ENCODE data around the gene RCL1. TPM values are rescaled to one million over a fixed set of nuclear protein-coding genes. Genes with fewer than 3 reads are reported as not detected.

RCL1 gene
- polyA plus RNA-seq, 1 of the 3 experiments (the other 2 are of a cell fraction), result 18.4 TPM

GRCh38 chr9:4862506-4863250 is 69.9 kb downstream of the RCL1 start:
- Histone ChIP-seq H3K9ac (no peak overlapping the region), H3K27me3 (ENCODE audit: insufficient read depth) (no peaks in the 10 kb centered on the region), H3K4me2 (no peak overlapping the region), H3K9me3 (no peaks in the 10 kb centered on the region), H3K36me3 (replicated peaks in 1 of 2; ENCODE audit: control insufficient read depth in 1 of 2, insufficient read depth in 2 of 2, low read length in 1 of 2) (peaks cover 7 to 26% of the 10 kb centered on the region in 2 experiments), H3F3A (replicated peaks; ENCODE audit: insufficient read depth) (peaks cover 4% of the 10 kb centered on the region), H3K27ac (ENCODE audit: low read depth in 2 of 2, low read length in 1 of 2) (no peak overlapping the region), H3K79me2 (ENCODE audit: insufficient read depth) (peaks cover 5% of the 10 kb centered on the region; the same call in 1 of the 2 replicates), H3K9me2 (no peaks in the 10 kb centered on the region), H3K4me1 (ENCODE audit: control insufficient read depth in 1 of 2, insufficient read depth in 2 of 2, low read depth in 1 of 2, low read length in 1 of 2) (peaks cover 0 to 4% of the 10 kb centered on the region in 2 experiments; a peak in 2 of 4 replicates), H3K4me3 (ENCODE audit: low read depth in 2 of 2, low read length in 1 of 2) (no peak overlapping the region), H4K20me1 (ENCODE audit: insufficient read depth) (no peaks in the 10 kb centered on the region), H2AFZ (ENCODE audit: low read depth) (no peak overlapping the region)
- WGBS (ENCODE audit: low lambda C conversion rate), result 97% methylated on average over 6 of the region's 6 CpGs
- DNase-seq, result no peak
- no peak for TF ChIP-seq YY1 (IDR thresholded peaks at IDR 0.05; ENCODE audit: low read depth)
- TF ChIP-seq USF2 (IDR thresholded peaks at IDR 0.05; ENCODE audit: borderline replicate concordance, low read depth, low read length), result no peak
- TF ChIP-seq TCF12 (IDR thresholded peaks at IDR 0.05), result no peak
- no peak for TF ChIP-seq RAD21 (IDR thresholded peaks at IDR 0.05; ENCODE audit: low read length)
- TF ChIP-seq USF1 (IDR thresholded peaks at IDR 0.05; ENCODE audit: borderline replicate concordance, low read depth), result no peak
- TF ChIP-seq MXI1 (IDR thresholded peaks at IDR 0.05; ENCODE audit: low read depth, low read length), result no peak
- TF ChIP-seq FOXM1 (IDR thresholded peaks at IDR 0.05; ENCODE audit: low read depth), result no peak
- TF ChIP-seq REST (IDR thresholded peaks at IDR 0.05; ENCODE audit: low read depth, low read length), result no peak
- CTCF ChIA-PET, result no interaction called here
- POLR2A ChIA-PET, result no interaction called here

- no peaks in the 10 kb centered on the region for H3K27me3 ChIP-seq (ENCODE audit: insufficient read depth)
- H2AFZ ChIP-seq (ENCODE audit: low read depth), result no peak overlapping the region
- no peak overlapping the region for H3K4me2 ChIP-seq
- H3K9me2 ChIP-seq, result no peaks in the 10 kb centered on the region
- ChIA-PET CTCF (interaction anchor here (0.8 kb wide), 1 partner anchor 71 kb away, joined by 3 read pairs; the partner anchor contains the start of gene RCL1), POLR2A (no interaction called here)
- peaks cover 0 to 4% of the 10 kb centered on the region in 2 experiments; a peak in 2 of 4 replicates for H3K4me1 ChIP-seq (ENCODE audit: control insufficient read depth in 1 of 2, insufficient read depth in 2 of 2, low read depth in 1 of 2, low read length in 1 of 2)
- H3K9me3 ChIP-seq, result no peaks in the 10 kb centered on the region
- H3K9ac ChIP-seq, result no peak overlapping the region
- peaks cover 7 to 23% of the 10 kb centered on the region in 2 experiments for H3K36me3 ChIP-seq (replicated peaks in 1 of 2; ENCODE audit: control insufficient read depth in 1 of 2, insufficient read depth in 2 of 2, low read length in 1 of 2)
- no peak for DNase-seq
- 100% methylated on average over 7 of the region's 11 CpGs for WGBS (ENCODE audit: low lambda C conversion rate)
- no peak overlapping the region for H3K27ac ChIP-seq (ENCODE audit: low read depth in 2 of 2, low read length in 1 of 2)
- H3F3A ChIP-seq (replicated peaks; ENCODE audit: insufficient read depth), result peaks cover 4% of the 10 kb centered on the region
- H3K4me3 ChIP-seq (ENCODE audit: low read depth in 2 of 2, low read length in 1 of 2), result no peak overlapping the region
- H4K20me1 ChIP-seq (ENCODE audit: insufficient read depth), result no peaks in the 10 kb centered on the region
- peaks cover 5% of the 10 kb centered on the region; the same call in 1 of the 2 replicates for H3K79me2 ChIP-seq (ENCODE audit: insufficient read depth)
- TF ChIP-seq FOXJ3 (CRISPR knock-in tag; IDR thresholded peaks at IDR 0.05) (no peak), FOSL2 (IDR thresholded peaks at IDR 0.05; ENCODE audit: borderline replicate concordance, low read depth) (no peak), MXI1 (IDR thresholded peaks at IDR 0.05; ENCODE audit: low read depth, low read length) (no peak), POLR2AphosphoS5 (IDR thresholded peaks at IDR 0.05; ENCODE audit: low read depth, low read length) (no peak), CHD2 (IDR thresholded peaks at IDR 0.05; ENCODE audit: low read length, partially characterized antibody) (no peak), REST (IDR thresholded peaks at IDR 0.05; ENCODE audit: low read depth, low read length) (no peak), MEF2A (IDR thresholded peaks at IDR 0.05; ENCODE audit: borderline replicate concordance, low read depth) (no peak), GABPA (IDR thresholded peaks at IDR 0.05; ENCODE audit: low read depth) (no peak), NRF1 (IDR thresholded peaks at IDR 0.05; ENCODE audit: low read depth, low read length) (no peak)
Measured at GRCh38 chr9:4864234-4864661, 71.5 kb downstream of the RCL1 start.
